Measurements from ENCODE around the gene SLC45A1.

Gene SLC45A1

GRCh38 chr1:8386247-8386646 lies 68.3 kb downstream of the SLC45A1 start:
- peaks cover 16% of the 10 kb centered on the region for H3K4me1 ChIP-seq (ENCODE audit: insufficient read depth, low read length)
- no peaks in the 10 kb centered on the region for H3K9me3 ChIP-seq (ENCODE audit: low read length)
- H2AFZ ChIP-seq (ENCODE audit: low read depth, low read length): no peak overlapping the region
- H3K4me3 ChIP-seq (ENCODE audit: low read length): no peak overlapping the region
- H3K27me3 ChIP-seq (ENCODE audit: insufficient read depth, low read length): no peaks in the 10 kb centered on the region
- peaks cover 25% of the 10 kb centered on the region for H3K36me3 ChIP-seq (ENCODE audit: insufficient read depth, low read length)

GRCh38 chr1:8388732-8389562 lies 71.0 kb downstream of the SLC45A1 start:
- peaks cover 28% of the 10 kb centered on the region for H3K36me3 ChIP-seq (ENCODE audit: insufficient read depth, low read length)
- no peak overlapping the region for H3K4me3 ChIP-seq (ENCODE audit: low read length)
- no peak overlapping the region for H2AFZ ChIP-seq (ENCODE audit: low read depth, low read length)
- H3K9me3 ChIP-seq (ENCODE audit: low read length): no peaks in the 10 kb centered on the region
- no peaks in the 10 kb centered on the region for H3K4me1 ChIP-seq (ENCODE audit: insufficient read depth, low read length)
- H3K27me3 ChIP-seq (ENCODE audit: insufficient read depth, low read length): no peaks in the 10 kb centered on the region

DNA sequence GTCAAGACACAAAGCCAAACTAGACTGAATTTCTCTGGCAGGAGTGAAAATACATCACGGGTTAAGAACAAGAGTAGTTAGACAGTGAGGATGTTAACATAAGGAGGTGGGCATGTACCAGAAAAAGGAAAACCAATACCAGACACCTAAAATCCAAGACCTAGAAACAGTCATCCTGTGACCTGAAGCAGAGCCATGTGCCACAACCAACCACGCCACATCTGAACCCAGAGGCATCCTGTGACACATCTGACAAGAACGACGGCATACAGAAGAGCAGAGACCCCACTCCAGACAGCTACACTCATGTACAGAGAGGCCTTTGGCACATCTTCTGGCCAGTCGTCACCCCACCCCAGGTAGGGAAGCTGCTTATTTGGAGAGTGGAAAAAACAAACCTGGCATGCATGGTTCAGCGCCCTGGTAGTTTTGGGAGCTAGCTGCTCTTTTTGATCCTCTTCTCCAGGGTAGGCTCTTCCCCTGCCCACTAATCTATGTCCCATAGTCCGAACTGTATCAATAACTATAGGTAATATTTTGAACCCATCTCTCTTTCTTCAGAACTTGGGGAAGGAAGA lies 72.1 kb downstream of the SLC45A1 start:
- Histone ChIP-seq H2AFZ (ENCODE audit: low read depth, low read length) (no peak overlapping the region), H3K9me3 (ENCODE audit: low read length) (no peaks in the 10 kb centered on the region), H3K36me3 (ENCODE audit: insufficient read depth, low read length) (peaks cover 24% of the 10 kb centered on the region), H3K4me1 (ENCODE audit: insufficient read depth, low read length) (no peaks in the 10 kb centered on the region), H3K27me3 (ENCODE audit: insufficient read depth, low read length) (no peaks in the 10 kb centered on the region), H3K4me3 (ENCODE audit: low read length) (no peak overlapping the region)

DNA sequence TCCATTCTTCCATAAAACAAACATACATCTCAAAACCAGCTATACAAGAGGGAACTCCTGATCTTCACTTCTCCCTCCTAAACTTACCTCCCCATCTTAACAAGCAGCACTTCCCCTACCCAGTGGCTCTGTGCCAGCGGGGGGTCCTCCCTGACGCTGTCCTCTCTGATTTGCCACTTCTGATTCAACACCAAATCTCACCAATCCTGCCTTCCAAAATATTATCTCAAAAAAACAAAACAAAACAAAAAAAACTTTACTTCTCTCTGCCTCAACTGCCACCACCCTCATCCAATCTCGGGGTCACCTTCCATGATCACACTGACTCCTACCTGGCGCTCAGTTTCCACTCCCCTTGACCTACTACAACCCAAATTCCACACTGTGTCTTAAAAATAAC lies 72.8 kb downstream of the SLC45A1 start:
- Histone ChIP-seq H3K36me3 (ENCODE audit: insufficient read depth, low read length) (peaks cover 24% of the 10 kb centered on the region), H3K4me3 (ENCODE audit: low read length) (no peak overlapping the region), H3K4me1 (ENCODE audit: insufficient read depth, low read length) (peaks cover 5% of the 10 kb centered on the region), H3K27me3 (ENCODE audit: insufficient read depth, low read length) (no peaks in the 10 kb centered on the region), H3K9me3 (ENCODE audit: low read length) (no peaks in the 10 kb centered on the region), H2AFZ (ENCODE audit: low read depth, low read length) (no peak overlapping the region)

GRCh38 chr1:8392522-8392921 lies 74.6 kb downstream of the SLC45A1 start:
- no peak overlapping the region for H2AFZ ChIP-seq (ENCODE audit: low read depth, low read length)
- no peak overlapping the region for H3K4me3 ChIP-seq (ENCODE audit: low read length)
- peaks cover 24% of the 10 kb centered on the region for H3K36me3 ChIP-seq (ENCODE audit: insufficient read depth, low read length)
- peaks cover 23% of the 10 kb centered on the region for H3K4me1 ChIP-seq (ENCODE audit: insufficient read depth, low read length)
- H3K27me3 ChIP-seq (ENCODE audit: insufficient read depth, low read length): no peaks in the 10 kb centered on the region
- H3K9me3 ChIP-seq (ENCODE audit: low read length): no peaks in the 10 kb centered on the region

Measured in neuron (in vitro differentiated cells).